ENCODE results near the gene RAC3. TPM values are rescaled to one million over a fixed set of nuclear protein-coding genes. Genes with fewer than 3 reads are reported as not detected.
A peak's percentile ranks its signal among the peaks of the same experiment; 100 is the strongest.

The RAC3 gene
- 1 to 10 TPM in 1 of 4 donors, under 1 TPM in 1, not detected in 2; 0.42 to 2.0 TPM for total RNA-seq

- intact Hi-C loops (cut with DNase I; ENCODE audit: low total_unique reads) (no loop called here), in situ Hi-C loops (cut with MboI; ENCODE audit: low sequenced_read_pairs in 4 of 4) (loop anchor here (10.0 to 25.0 kb wide), 2 partner anchors 106 to 123 kb away; no protein-coding TSS in a partner anchor)
- Histone ChIP-seq H3K4me3 (peak within 1 kb of the TSS; percentile 46 to 61 (median 57)), H3K27me3 (peaks cover 10 to 14% (median 11%) of the 10 kb centered on the region in 3 donors), H3K27ac (no peak within 1 kb of the TSS), H3K9me3 (no peaks in the 10 kb centered on the region), H3K36me3 (peaks cover 3 to 15% of the 10 kb centered on the region in 2 donors), H3K4me1 (peaks cover 8 to 29% of the 10 kb centered on the region in 2 donors)
- ATAC-seq, result no peak
- TF ChIP-seq, protein P1, sequence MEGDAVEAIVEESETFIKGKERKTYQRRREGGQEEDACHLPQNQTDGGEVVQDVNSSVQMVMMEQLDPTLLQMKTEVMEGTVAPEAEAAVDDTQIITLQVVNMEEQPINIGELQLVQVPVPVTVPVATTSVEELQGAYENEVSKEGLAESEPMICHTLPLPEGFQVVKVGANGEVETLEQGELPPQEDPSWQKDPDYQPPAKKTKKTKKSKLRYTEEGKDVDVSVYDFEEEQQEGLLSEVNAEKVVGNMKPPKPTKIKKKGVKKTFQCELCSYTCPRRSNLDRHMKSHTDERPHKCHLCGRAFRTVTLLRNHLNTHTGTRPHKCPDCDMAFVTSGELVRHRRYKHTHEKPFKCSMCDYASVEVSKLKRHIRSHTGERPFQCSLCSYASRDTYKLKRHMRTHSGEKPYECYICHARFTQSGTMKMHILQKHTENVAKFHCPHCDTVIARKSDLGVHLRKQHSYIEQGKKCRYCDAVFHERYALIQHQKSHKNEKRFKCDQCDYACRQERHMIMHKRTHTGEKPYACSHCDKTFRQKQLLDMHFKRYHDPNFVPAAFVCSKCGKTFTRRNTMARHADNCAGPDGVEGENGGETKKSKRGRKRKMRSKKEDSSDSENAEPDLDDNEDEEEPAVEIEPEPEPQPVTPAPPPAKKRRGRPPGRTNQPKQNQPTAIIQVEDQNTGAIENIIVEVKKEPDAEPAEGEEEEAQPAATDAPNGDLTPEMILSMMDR (IDR thresholded peaks at IDR 0.05 in 4 of 5, conservative IDR thresholded peaks at IDR 0.05 in 1 of 5), result no peak
- no peak for TF ChIP-seq POLR2A (IDR thresholded peaks at IDR 0.05)
- no peak for DNase-seq
Observed at GRCh38 chr17:82031303-82031884, at the start of gene RAC3. RAC3 (plus strand) TSS chr17:82031678; CDS start chr17:82031762, 84 bp downstream.

DNA sequence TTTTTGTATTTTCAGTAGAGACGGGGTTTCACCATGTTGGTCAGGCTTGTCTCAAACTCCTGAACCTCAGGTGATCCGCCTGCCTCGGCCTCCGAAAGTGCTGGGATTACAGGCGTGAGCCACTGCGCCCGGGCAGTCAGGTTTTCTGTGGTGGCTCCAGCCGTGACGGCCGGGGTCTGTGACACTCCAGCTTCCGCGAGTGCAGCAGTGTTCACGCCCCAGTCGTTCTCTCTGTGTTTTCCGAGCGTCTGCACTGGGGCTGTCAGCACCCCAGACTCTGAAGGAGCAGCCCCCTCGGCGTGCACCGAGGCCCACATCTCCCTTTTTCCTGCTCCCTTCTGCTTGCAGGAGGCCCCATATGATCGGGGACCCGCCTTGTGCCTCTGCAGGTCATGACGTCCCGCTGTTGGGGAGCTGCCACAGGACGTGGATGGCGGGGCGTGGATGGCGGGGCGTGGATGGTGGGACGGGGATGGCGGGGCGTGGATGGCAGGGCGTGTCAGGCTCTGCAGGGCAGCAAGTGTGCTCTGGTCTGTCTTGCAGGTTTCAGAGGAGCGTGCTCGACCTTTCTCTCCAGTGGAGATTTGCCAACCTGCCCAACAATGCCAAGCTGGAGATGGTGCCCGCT is 48.4 kb upstream of the RAC3 start:
- H3K4me3 ChIP-seq, result no peak overlapping the region
- H3K27me3 ChIP-seq, result no peaks in the 10 kb centered on the region
- TF ChIP-seq, protein P1 (IDR thresholded peaks at IDR 0.05 in 4 of 5, conservative IDR thresholded peaks at IDR 0.05 in 1 of 5), result no peak
- H3K27ac ChIP-seq, result no peak overlapping the region
- intact Hi-C loops (cut with DNase I; ENCODE audit: low total_unique reads) (no loop called here), in situ Hi-C loops (cut with MboI; ENCODE audit: low sequenced_read_pairs in 4 of 4) (no loop called here)
- no peaks in the 10 kb centered on the region for H3K9me3 ChIP-seq
- peaks cover 0 to 41% of the 10 kb centered on the region in 2 donors for H3K36me3 ChIP-seq
- no peak for DNase-seq
- no peak for ATAC-seq
- peaks cover 11% of the 10 kb centered on the region in 2 donors for H3K4me1 ChIP-seq

DNA sequence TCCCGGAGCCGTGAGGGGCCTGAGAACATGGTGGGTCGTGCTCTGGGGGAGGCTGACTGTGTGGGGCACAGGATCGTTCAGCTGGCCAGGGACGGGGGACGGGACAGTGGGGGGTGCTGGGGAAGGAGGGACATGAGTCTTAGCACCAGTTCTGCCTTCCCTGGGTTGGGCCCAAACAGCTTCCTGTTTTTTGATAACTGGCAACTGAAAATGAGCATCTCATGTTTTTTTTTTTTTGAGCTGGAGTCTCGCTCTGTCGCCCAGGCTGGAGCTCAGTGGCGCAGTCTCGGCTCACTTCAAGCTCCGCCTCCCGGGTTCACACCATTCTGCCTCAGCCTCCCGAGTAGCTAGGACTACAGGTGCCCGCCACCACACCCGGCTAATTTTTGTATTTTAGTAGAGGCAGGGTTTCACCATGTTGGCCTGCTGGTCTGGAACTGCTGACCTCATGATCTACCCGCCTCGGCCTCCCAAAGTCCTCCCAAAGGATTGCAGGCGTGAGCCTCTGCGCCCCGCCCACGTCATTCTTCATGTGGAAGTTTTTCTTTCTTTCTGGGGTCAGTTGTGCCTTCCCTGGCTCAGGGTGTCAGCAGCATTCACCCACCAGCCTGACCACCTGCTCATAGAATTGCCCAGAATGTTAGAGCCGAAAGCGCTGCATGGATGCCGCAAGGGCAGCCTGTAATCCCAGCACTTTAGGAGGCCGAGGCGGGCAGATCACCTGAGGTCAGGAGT is 47.7 kb upstream of the RAC3 start:
- intact Hi-C loops (cut with DNase I; ENCODE audit: low total_unique reads) (no loop called here), in situ Hi-C loops (cut with MboI; ENCODE audit: low sequenced_read_pairs in 4 of 4) (no loop called here)
- no peak overlapping the region for H3K27ac ChIP-seq
- DNase-seq (no peak), ATAC-seq (no peak)
- peaks cover 4 to 5% of the 10 kb centered on the region in 2 donors for H3K4me1 ChIP-seq
- no peak overlapping the region for H3K4me3 ChIP-seq
- TF ChIP-seq, protein P1 (IDR thresholded peaks at IDR 0.05 in 4 of 5, conservative IDR thresholded peaks at IDR 0.05 in 1 of 5), result no peak
- no peak for TF ChIP-seq POLR2A (IDR thresholded peaks at IDR 0.05)
- H3K9me3 ChIP-seq, result no peaks in the 10 kb centered on the region
- no peaks in the 10 kb centered on the region for H3K27me3 ChIP-seq
- peaks cover 0 to 41% of the 10 kb centered on the region in 2 donors for H3K36me3 ChIP-seq

GRCh38 chr17:81984773-81985410 is 46.6 kb upstream of the RAC3 start:
- intact Hi-C loops (cut with DNase I; ENCODE audit: low total_unique reads), result no loop called here
- Histone ChIP-seq H3K27ac (no peak overlapping the region), H3K4me3 (no peak overlapping the region), H3K36me3 (peaks cover 0 to 41% of the 10 kb centered on the region in 2 donors), H3K4me1 (no peaks in the 10 kb centered on the region), H3K27me3 (no peaks in the 10 kb centered on the region), H3K9me3 (no peaks in the 10 kb centered on the region)
- ATAC-seq (no peak), DNase-seq (no peak)
- in situ Hi-C loops (cut with MboI; ENCODE audit: low sequenced_read_pairs in 4 of 4), result no loop called here
- TF ChIP-seq POLR2A (IDR thresholded peaks at IDR 0.05), result no peak
- TF ChIP-seq, protein P1 (IDR thresholded peaks at IDR 0.05 in 4 of 5, conservative IDR thresholded peaks at IDR 0.05 in 1 of 5), result no peak

All from gastrocnemius medialis (tissue), 4 donors.